ENCODE results near the gene TRAF4.
A peak's percentile ranks its signal among the peaks of the same experiment; 100 is the strongest.

DNA sequence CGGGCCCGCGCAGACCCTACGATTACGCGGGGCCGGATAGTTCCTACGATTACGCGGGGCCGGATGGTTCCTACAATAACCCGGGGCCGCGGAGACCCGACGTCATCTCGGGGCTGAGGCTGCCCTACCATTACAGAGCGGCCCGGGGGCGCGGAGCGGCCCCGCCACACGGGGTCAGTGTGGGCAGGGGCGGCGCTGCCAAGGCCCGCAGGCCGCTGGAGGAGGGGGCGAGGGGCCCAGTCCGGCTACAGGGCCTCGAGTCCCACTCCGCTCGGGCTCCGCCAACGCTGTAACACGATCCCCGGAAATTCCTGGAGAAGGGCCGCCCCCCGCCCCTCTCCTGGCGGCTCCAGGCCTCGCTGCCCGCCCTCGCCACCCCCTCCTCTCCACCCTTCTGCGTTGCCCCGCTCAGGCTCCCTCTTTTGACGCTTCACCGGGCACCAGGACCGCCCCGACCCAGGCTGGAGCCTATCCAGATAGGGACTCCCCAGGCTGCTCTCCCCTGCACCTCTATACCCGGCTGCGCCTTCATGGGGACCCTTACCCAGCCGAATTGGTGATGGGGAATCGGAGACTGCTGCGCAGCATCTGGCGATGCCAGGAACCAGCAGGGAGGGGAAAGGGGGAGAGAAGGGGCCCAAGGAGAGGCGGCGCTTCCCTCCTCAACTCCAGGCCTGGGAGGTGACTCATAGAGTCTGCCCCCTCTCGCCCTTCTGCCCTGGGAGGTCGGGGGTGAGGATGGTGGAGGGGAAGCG, 26.1 kb upstream of the TRAF4 start, which contains the start of gene RAB34:
- no peak for TF ChIP-seq EZH2 (IDR thresholded peaks at IDR 0.05)
- peak; percentile 70 for TF ChIP-seq POLR2AphosphoS5 (IDR thresholded peaks at IDR 0.05; ENCODE audit: borderline replicate concordance, low read depth, low read length)
